GM18526 (cell line): Measurements from ENCODE around the gene CDC42EP2.

Experiments
- POLR2A ChIP-seq: IDR thresholded peaks from 3 replicates; pipeline ENCODE4 v1.6.1; 2011; ENCODE audit not compliant: insufficient read length; ENCODE audit errors: extremely low read depth

The CDC42EP2 gene

GRCh38 chr11:65323813-65324212, 9.1 kb downstream of the CDC42EP2 start:
- TF ChIP-seq POLR2A = no peak

- no peak for TF ChIP-seq POLR2A
These were observed 10.8 kb downstream of the CDC42EP2 start for GRCh38 chr11:65325435-65325834.

GRCh38 chr11:65327021-65327420, 12.4 kb downstream of the CDC42EP2 start:
- TF ChIP-seq POLR2A = no peak

GRCh38 chr11:65329478-65329877, 14.8 kb downstream of the CDC42EP2 start:
- no peak for TF ChIP-seq POLR2A

GRCh38 chr11:65329944-65330403, 15.3 kb downstream of the CDC42EP2 start:
- no peak for TF ChIP-seq POLR2A

GRCh38 chr11:65330544-65330943, 15.9 kb downstream of the CDC42EP2 start:
- no peak for TF ChIP-seq POLR2A

- no peak for TF ChIP-seq POLR2A
These were observed 20.1 kb downstream of the CDC42EP2 start for GRCh38 chr11:65334696-65335295.

GRCh38 chr11:65338676-65339075, 24.0 kb downstream of the CDC42EP2 start:
- no peak for TF ChIP-seq POLR2A

- no peak for TF ChIP-seq POLR2A
These were observed 25.6 kb downstream of the CDC42EP2 start for GRCh38 chr11:65340226-65340625.

GRCh38 chr11:65341856-65342255, 27.2 kb downstream of the CDC42EP2 start:
- TF ChIP-seq POLR2A = no peak

GRCh38 chr11:65351511-65351910, 36.8 kb downstream of the CDC42EP2 start:
- no peak for TF ChIP-seq POLR2A

- TF ChIP-seq POLR2A = no peak
These were observed 38.1 kb downstream of the CDC42EP2 start for GRCh38 chr11:65352783-65353182.

GRCh38 chr11:65353376-65353775, 38.7 kb downstream of the CDC42EP2 start:
- no peak for TF ChIP-seq POLR2A

- TF ChIP-seq POLR2A = no peak
These were observed 39.2 kb downstream of the CDC42EP2 start for GRCh38 chr11:65353900-65354264.

GRCh38 chr11:65354265-65355012, 39.8 kb downstream of the CDC42EP2 start, which contains the start of gene TIGD3:
TIGD3 (plus strand) TSS chr11:65354751; CDS start chr11:65355809, 1,058 bp downstream.
- peak; percentile 66 for TF ChIP-seq POLR2A

GRCh38 chr11:65355013-65355775, 40.5 kb downstream of the CDC42EP2 start:
- TF ChIP-seq POLR2A = no peak

- TF ChIP-seq POLR2A = no peak
These were observed 41.2 kb downstream of the CDC42EP2 start for GRCh38 chr11:65355776-65356393.
